ENCODE data around the gene DYRK1B. TPM values are rescaled to one million over a fixed set of nuclear protein-coding genes. Genes with fewer than 3 reads are reported as not detected.

DYRK1B gene
- total and polyA plus RNA-seq, 2 donors (not counting 1 experiment from before 2014, with no cell fraction given): 26.1 to 36.6 TPM

GRCh38 chr19:39874404-39874803, 40.4 kb upstream of the DYRK1B start:
- H3K4me3 Mint-ChIP-seq: no peak overlapping the region
- no peak overlapping the region for H3K27ac Mint-ChIP-seq
- ChIA-PET POLR2A (no interaction called here), CTCF (no interaction called here)
- H3K9me3 Mint-ChIP-seq (ENCODE audit: insufficient read depth): no peaks in the 10 kb centered on the region
- H3K36me3 ChIP-seq (replicated peaks in 1 of 2; ENCODE audit: control extremely low read depth in 1 of 2, control insufficient read depth in 1 of 2, extremely low read depth in 1 of 2, insufficient read depth in 2 of 2, low read length in 1 of 2): peaks cover 0 to 4% of the 10 kb centered on the region in 2 experiments
- no peaks in the 10 kb centered on the region for H3K9me3 ChIP-seq (ENCODE audit: control extremely low read depth in 1 of 3, control insufficient read depth in 2 of 3, insufficient read depth in 1 of 3, low read length in 2 of 3)
- no peaks in the 10 kb centered on the region for H3K4me1 ChIP-seq (ENCODE audit: control insufficient read depth in 2 of 2, insufficient read depth in 2 of 2, low read length in 2 of 2)
- H3K27me3 ChIP-seq (replicated peaks in 1 of 4; ENCODE audit: control extremely low read depth in 1 of 4, control insufficient read depth in 3 of 4, insufficient read depth in 4 of 4, low read length in 3 of 4): no peaks in the 10 kb centered on the region
- no peak overlapping the region for H2AFZ ChIP-seq (ENCODE audit: insufficient read depth, low read depth, low read length, poor library complexity, severe bottlenecking)
- no peaks in the 10 kb centered on the region for H3K4me1 Mint-ChIP-seq
- no peak for TF ChIP-seq EZH2 (IDR thresholded peaks at IDR 0.05; ENCODE audit: borderline replicate concordance, insufficient read depth, low read depth, low read length, poor library complexity, severe bottlenecking)
- no peak for TF ChIP-seq CTCF (IDR thresholded peaks at IDR 0.05)
- no peak overlapping the region for H3K4me3 ChIP-seq (ENCODE audit: control extremely low read depth in 1 of 5, extremely low read depth in 1 of 5, insufficient read depth in 1 of 5, low read depth in 2 of 5, low read length in 4 of 5)
- H4K20me1 ChIP-seq (ENCODE audit: control insufficient read depth, insufficient read depth, low read length, poor library complexity, severe bottlenecking): no peaks in the 10 kb centered on the region
- H3K27me3 Mint-ChIP-seq: no peaks in the 10 kb centered on the region
- H3K27ac ChIP-seq (ENCODE audit: low read length in 2 of 2): no peak overlapping the region
- intact Hi-C loops (cut with micrococcal nuclease): no loop called here
- DNase-seq (no peak), ATAC-seq (ENCODE audit: low read depth) (no peak)
- no peak overlapping the region for H3K4me2 ChIP-seq (replicated peaks; ENCODE audit: low read depth, low read length, poor library complexity, severe bottlenecking)
- no peak overlapping the region for H3K9ac ChIP-seq (ENCODE audit: low read length)
- 100% methylated on average over 1 of the region's 1 CpG for WGBS (ENCODE audit: insufficient coverage)
- no peaks in the 10 kb centered on the region for H3K79me2 ChIP-seq (ENCODE audit: control insufficient read depth, insufficient read depth, low read length)

GRCh38 chr19:39873385-39873784, 39.4 kb upstream of the DYRK1B start:
- Histone ChIP-seq H3K4me1 (ENCODE audit: control insufficient read depth in 2 of 2, insufficient read depth in 2 of 2, low read length in 2 of 2) (no peaks in the 10 kb centered on the region), H3K36me3 (replicated peaks in 1 of 2; ENCODE audit: control extremely low read depth in 1 of 2, control insufficient read depth in 1 of 2, extremely low read depth in 1 of 2, insufficient read depth in 2 of 2, low read length in 1 of 2) (peaks cover 0 to 4% of the 10 kb centered on the region in 2 experiments), H3K27me3 (replicated peaks in 1 of 4; ENCODE audit: control extremely low read depth in 1 of 4, control insufficient read depth in 3 of 4, insufficient read depth in 4 of 4, low read length in 3 of 4) (no peaks in the 10 kb centered on the region), H3K79me2 (ENCODE audit: control insufficient read depth, insufficient read depth, low read length) (no peaks in the 10 kb centered on the region), H4K20me1 (ENCODE audit: control insufficient read depth, insufficient read depth, low read length, poor library complexity, severe bottlenecking) (no peaks in the 10 kb centered on the region), H3K9ac (ENCODE audit: low read length) (no peak overlapping the region), H3K27ac (ENCODE audit: low read length in 2 of 2) (no peak overlapping the region), H2AFZ (ENCODE audit: insufficient read depth, low read depth, low read length, poor library complexity, severe bottlenecking) (no peak overlapping the region), H3K4me3 (ENCODE audit: control extremely low read depth in 1 of 5, extremely low read depth in 1 of 5, insufficient read depth in 1 of 5, low read depth in 2 of 5, low read length in 4 of 5) (no peak overlapping the region), H3K9me3 (ENCODE audit: control extremely low read depth in 1 of 3, control insufficient read depth in 2 of 3, insufficient read depth in 1 of 3, low read length in 2 of 3) (no peaks in the 10 kb centered on the region), H3K4me2 (replicated peaks; ENCODE audit: low read depth, low read length, poor library complexity, severe bottlenecking) (no peak overlapping the region)
- POLR2A ChIA-PET: no interaction called here
- DNase-seq (no peak), ATAC-seq (ENCODE audit: low read depth) (no peak)
- no peaks in the 10 kb centered on the region for H3K4me1 Mint-ChIP-seq
- 96% methylated on average over 20 of the region's 20 CpGs for WGBS (ENCODE audit: insufficient coverage)
- intact Hi-C loops (cut with micrococcal nuclease): no loop called here
- no peaks in the 10 kb centered on the region for H3K9me3 Mint-ChIP-seq (ENCODE audit: insufficient read depth)
- no peaks in the 10 kb centered on the region for H3K27me3 Mint-ChIP-seq
- no peak overlapping the region for H3K4me3 Mint-ChIP-seq
- no peak for TF ChIP-seq CTCF (IDR thresholded peaks at IDR 0.05)
- no peak for TF ChIP-seq EZH2 (IDR thresholded peaks at IDR 0.05; ENCODE audit: borderline replicate concordance, insufficient read depth, low read depth, low read length, poor library complexity, severe bottlenecking)
- CTCF ChIA-PET: no interaction called here
- no peak overlapping the region for H3K27ac Mint-ChIP-seq
